ENCODE results near the gene LOXL4. TPM values are rescaled to one million over a fixed set of nuclear protein-coding genes. Genes with fewer than 3 reads are reported as not detected.
A peak's percentile ranks its signal among the peaks of the same experiment; 100 is the strongest.

LOXL4 gene
- total RNA-seq, 1 experiment from 2014 or later: 3.7 TPM

- no peak for TF ChIP-seq CTCF (IDR thresholded peaks at IDR 0.05; ENCODE audit: insufficient read depth in 1 of 2, low read depth in 1 of 2, low read length in 1 of 2, severe bottlenecking in 1 of 2, unreplicated experiment in 1 of 2)
- no peaks in the 10 kb centered on the region for H3K9me3 Mint-ChIP-seq (ENCODE audit: unreplicated experiment)
- Histone ChIP-seq H3K4me1 (no peaks in the 10 kb centered on the region), H3K9me3 (no peaks in the 10 kb centered on the region), H3K4me3 (ENCODE audit: low read depth, low read length) (no peak overlapping the region), H3K36me3 (ENCODE audit: control insufficient read depth, insufficient read depth, low read length) (no peaks in the 10 kb centered on the region), H3K27me3 (replicated peaks; ENCODE audit: control insufficient read depth, insufficient read depth, low read length) (no peaks in the 10 kb centered on the region)
- ChIA-PET POLR2A (no interaction called here), CTCF (no interaction called here)
- intact Hi-C loops (cut with micrococcal nuclease; ENCODE audit: unreplicated experiment): loop anchor here (1.0 to 10.0 kb wide), 2 partner anchors 10 to 155 kb away; partner anchors contain the start of gene PYROXD2
- peaks cover 8% of the 10 kb centered on the region for H3K4me1 Mint-ChIP-seq (ENCODE audit: low read depth, unreplicated experiment)
- H3K27ac Mint-ChIP-seq (ENCODE audit: unreplicated experiment): peak overlapping the region; percentile 32
- no peaks in the 10 kb centered on the region for H3K27me3 Mint-ChIP-seq (ENCODE audit: insufficient read depth, unreplicated experiment)
- peaks cover 8% of the 10 kb centered on the region for H3K36me3 Mint-ChIP-seq (ENCODE audit: insufficient read depth, unreplicated experiment)
- DNase-seq: no peak
- BruUV-seq (replicated peaks): no TSS peak
- H3K4me3 Mint-ChIP-seq (ENCODE audit: unreplicated experiment): no peak overlapping the region
These were observed 8.2 kb downstream of the LOXL4 start for GRCh38 chr10:98259606-98260315.

- H3K4me3 ChIP-seq (ENCODE audit: low read depth, low read length): no peak overlapping the region
- intact Hi-C loops (cut with micrococcal nuclease; ENCODE audit: unreplicated experiment): no loop called here
- H3K4me1 Mint-ChIP-seq (ENCODE audit: low read depth, unreplicated experiment): peaks cover 8% of the 10 kb centered on the region
- ChIA-PET CTCF (no interaction called here), POLR2A (no interaction called here)
- no peaks in the 10 kb centered on the region for H3K9me3 ChIP-seq
- no peaks in the 10 kb centered on the region for H3K36me3 ChIP-seq (ENCODE audit: control insufficient read depth, insufficient read depth, low read length)
- H3K27me3 ChIP-seq (replicated peaks; ENCODE audit: control insufficient read depth, insufficient read depth, low read length): no peaks in the 10 kb centered on the region
- no peak overlapping the region for H3K4me3 Mint-ChIP-seq (ENCODE audit: unreplicated experiment)
- TF ChIP-seq CTCF (IDR thresholded peaks at IDR 0.05; ENCODE audit: insufficient read depth in 1 of 2, low read depth in 1 of 2, low read length in 1 of 2, severe bottlenecking in 1 of 2, unreplicated experiment in 1 of 2): no peak
- no peaks in the 10 kb centered on the region for H3K27me3 Mint-ChIP-seq (ENCODE audit: insufficient read depth, unreplicated experiment)
- H3K9me3 Mint-ChIP-seq (ENCODE audit: unreplicated experiment): no peaks in the 10 kb centered on the region
- no TSS peak for BruUV-seq (replicated peaks)
- H3K4me1 ChIP-seq: no peaks in the 10 kb centered on the region
- DNase-seq: no peak
- peak overlapping the region; percentile 32 for H3K27ac Mint-ChIP-seq (ENCODE audit: unreplicated experiment)
- peaks cover 15% of the 10 kb centered on the region for H3K36me3 Mint-ChIP-seq (ENCODE audit: insufficient read depth, unreplicated experiment)
These were observed 9.1 kb downstream of the LOXL4 start for GRCh38 chr10:98258683-98259454.

GRCh38 chr10:98257961-98258360 lies 10.0 kb downstream of the LOXL4 start:
- no peak for TF ChIP-seq CTCF (IDR thresholded peaks at IDR 0.05; ENCODE audit: insufficient read depth in 1 of 2, low read depth in 1 of 2, low read length in 1 of 2, severe bottlenecking in 1 of 2, unreplicated experiment in 1 of 2)
- CTCF ChIA-PET: no interaction called here
- Histone ChIP-seq H3K9me3 (no peaks in the 10 kb centered on the region), H3K4me1 (no peaks in the 10 kb centered on the region), H3K36me3 (ENCODE audit: control insufficient read depth, insufficient read depth, low read length) (no peaks in the 10 kb centered on the region), H3K27me3 (replicated peaks; ENCODE audit: control insufficient read depth, insufficient read depth, low read length) (no peaks in the 10 kb centered on the region), H3K4me3 (ENCODE audit: low read depth, low read length) (no peak overlapping the region)
- intact Hi-C loops (cut with micrococcal nuclease; ENCODE audit: unreplicated experiment): no loop called here
- no peak overlapping the region for H3K4me3 Mint-ChIP-seq (ENCODE audit: unreplicated experiment)
- POLR2A ChIA-PET: no interaction called here
- peaks cover 8% of the 10 kb centered on the region for H3K4me1 Mint-ChIP-seq (ENCODE audit: low read depth, unreplicated experiment)
- DNase-seq: no peak
- BruUV-seq (replicated peaks): no TSS peak
- H3K27ac Mint-ChIP-seq (ENCODE audit: unreplicated experiment): no peak overlapping the region
- H3K9me3 Mint-ChIP-seq (ENCODE audit: unreplicated experiment): no peaks in the 10 kb centered on the region
- H3K36me3 Mint-ChIP-seq (ENCODE audit: insufficient read depth, unreplicated experiment): peaks cover 15% of the 10 kb centered on the region
- H3K27me3 Mint-ChIP-seq (ENCODE audit: insufficient read depth, unreplicated experiment): no peaks in the 10 kb centered on the region
